Germinal center (tissue), 1 donor: ENCODE measurements around the gene RGPD5.
"Not testable (repeated sequence)": the region's sequence is repeated elsewhere in the genome, so short reads cannot be mapped to it uniquely, and the experiment has no call there.

Source experiments
- DNase-seq: peaks from one replicate; pipeline ENCODE4 v3.0.0; 2012; ENCODE audit warnings: mixed read lengths, low spot score

Gene RGPD5

DNA sequence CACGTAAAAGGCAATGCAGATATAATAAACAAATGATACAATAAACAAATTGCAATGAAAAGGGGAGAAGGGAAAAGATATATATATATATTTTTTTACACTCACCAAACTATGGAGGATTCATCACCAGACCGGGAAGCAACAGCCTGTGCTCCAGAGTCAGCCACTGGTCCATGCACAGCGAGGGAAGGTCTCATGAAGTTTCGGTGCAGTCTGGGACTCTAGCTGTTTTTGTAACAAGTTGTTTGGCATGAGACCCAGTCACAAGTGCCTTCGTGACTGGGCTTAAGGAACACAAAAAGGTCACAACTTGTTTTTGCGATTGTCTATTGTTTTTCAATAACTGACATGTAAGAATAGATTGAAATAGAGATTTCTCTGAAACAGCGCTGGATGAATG, 99.6 kb downstream of the RGPD5 start:
- DNase-seq = not testable (repeated sequence)

DNA sequence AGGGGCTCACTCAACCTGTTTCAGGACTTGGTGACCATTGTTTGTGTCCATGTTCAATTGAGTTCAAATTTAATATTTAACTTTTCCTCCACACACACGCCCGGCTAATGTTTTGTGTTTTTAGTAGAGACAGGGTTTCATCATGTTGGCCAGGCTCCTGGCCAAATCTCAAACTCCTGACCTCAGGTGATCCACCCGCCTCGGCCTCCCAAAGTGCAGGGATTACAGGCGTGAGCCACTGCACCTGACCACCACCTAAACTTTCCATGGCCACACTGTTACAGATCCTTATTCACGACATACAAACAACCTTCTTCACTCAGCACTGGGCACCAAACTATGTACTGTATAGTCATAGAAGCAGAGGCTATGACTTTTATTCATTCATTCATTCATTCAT, 100.0 kb downstream of the RGPD5 start:
- not testable (repeated sequence) for DNase-seq

DNA sequence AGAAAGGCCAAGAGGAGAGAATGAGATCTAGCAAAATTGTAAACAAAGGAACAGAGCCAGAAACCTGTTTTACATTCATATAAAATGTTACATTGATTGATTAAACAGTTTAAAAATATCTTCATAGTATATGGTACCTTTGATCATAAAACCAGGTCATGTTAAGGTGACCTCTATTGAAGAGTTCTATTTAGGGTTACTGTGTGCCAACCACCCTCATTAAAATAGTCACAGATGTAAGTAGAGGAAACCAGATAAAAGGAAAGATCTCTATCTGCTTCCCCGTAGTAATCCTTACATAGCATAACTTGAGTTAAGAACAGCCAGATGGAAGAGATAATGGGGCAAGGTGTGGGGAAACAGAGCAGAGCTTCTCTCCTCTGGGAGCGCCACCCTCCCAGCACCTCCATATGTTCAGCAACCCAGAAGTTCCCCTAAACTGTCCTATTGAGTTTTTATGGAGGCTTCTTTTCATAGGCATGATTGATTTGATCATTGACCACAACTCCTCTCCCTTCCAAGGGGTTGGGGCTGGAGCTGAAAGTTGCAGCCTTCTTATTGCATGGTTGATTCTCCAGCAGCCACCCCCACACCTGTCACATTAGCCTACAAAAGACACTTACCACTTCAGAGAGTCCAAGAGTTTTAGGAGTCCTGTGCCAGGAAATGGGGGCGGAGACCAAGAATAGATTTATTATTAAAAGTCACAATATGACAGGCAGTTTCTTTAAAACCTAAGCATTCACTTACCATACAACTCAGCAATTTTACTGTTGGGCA, 101.2 kb downstream of the RGPD5 start:
- DNase-seq = not testable (repeated sequence)

DNA sequence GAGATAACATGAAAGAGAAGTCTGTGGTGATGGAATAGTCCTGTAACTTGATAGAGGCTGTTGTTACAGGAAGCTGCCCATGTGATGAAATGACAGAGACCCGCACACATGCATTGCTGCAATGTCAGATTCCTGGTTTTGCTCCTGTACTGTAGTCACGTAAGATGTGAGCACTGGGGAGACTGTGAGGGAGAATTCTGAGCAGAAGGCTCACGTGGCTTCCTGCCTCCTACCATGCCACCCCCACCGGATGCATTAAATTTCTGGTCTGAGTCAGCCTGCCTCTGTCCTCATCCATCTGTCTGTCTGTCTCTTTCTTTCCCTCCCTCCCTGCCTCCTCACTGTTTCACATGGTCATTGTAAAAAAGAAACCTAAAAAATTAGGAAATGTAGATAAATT, 102.1 kb downstream of the RGPD5 start:
- DNase-seq = not testable (repeated sequence)

- not testable (repeated sequence) for DNase-seq
These were observed 103.8 kb downstream of the RGPD5 start for GRCh38 chr2:109897769-109898461.

GRCh38 chr2:109898462-109899336, 104.6 kb downstream of the RGPD5 start, which contains the start of gene LIMS3:
Gene LIMS3, plus strand, starts transcription at chr2:109898688. Its CDS starts 41 bp downstream, at chr2:109898729.
- DNase-seq = not testable (repeated sequence)

GRCh38 chr2:109905796-109906195, 111.7 kb downstream of the RGPD5 start:
- DNase-seq = not testable (repeated sequence)
